Measurements from ENCODE around the gene DEPDC5. TPM values are rescaled to one million over a fixed set of nuclear protein-coding genes. Genes with fewer than 3 reads are reported as not detected.
"Not testable (repeated sequence)": the region's sequence is repeated elsewhere in the genome, so short reads cannot be mapped to it uniquely, and the experiment has no call there.

The DEPDC5 gene
- total and polyA plus RNA-seq, 9 donors = 8.0 to 10.7 (median 8.5) TPM

DNA sequence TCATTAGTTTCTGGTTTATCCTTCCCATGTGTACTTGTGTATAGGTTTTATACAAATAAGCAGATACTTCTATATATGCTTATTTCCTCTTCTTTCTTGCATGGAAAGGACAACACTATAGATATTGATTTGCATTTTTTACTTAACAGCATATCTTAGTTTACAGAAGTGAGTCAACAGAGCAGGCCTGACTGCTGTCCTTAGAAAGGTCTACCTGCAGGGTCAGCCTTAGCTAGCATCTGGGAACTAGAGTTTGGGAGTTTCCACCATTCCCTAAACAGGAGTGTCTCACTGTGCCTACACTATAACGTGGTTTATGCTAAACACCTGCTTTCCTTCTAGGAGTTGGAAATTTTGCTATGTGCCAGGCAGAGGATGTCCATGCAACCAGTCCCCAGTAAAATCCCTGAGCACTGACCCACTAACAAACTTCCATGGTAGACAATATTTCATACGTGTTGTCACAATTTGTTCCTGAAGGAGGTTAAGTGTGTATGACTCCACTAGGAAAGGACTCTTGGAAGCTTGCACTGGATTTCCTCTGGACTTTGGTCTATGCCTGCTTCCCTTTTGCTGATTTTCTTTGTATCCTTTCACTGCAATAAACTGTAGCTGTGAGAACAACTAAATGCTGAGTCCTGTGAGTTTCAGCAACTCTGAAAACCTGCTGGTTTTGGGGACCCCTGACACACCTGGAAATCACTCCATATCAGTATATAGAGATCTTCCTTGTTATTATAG is 21.6 kb upstream of the DEPDC5 start:
- Histone ChIP-seq H3K27me3 (ENCODE audit: control insufficient read depth, insufficient read depth, low read length) (no peaks in the 10 kb centered on the region), H3K4me3 (ENCODE audit: low read length) (no peak overlapping the region), H3K36me3 (ENCODE audit: control insufficient read depth, insufficient read depth, low read length) (peaks cover 8% of the 10 kb centered on the region), H3K9me3 (replicated peaks; ENCODE audit: control insufficient read depth, low read depth, low read length) (no peaks in the 10 kb centered on the region), H3K27ac (ENCODE audit: low read length) (no peak overlapping the region), H3K4me1 (ENCODE audit: control insufficient read depth, insufficient read depth, low read length) (no peaks in the 10 kb centered on the region)
- DNase-seq = no peak
- no CpG with 5 or more reads among the region's 2 CpGs for WGBS (ENCODE audit: insufficient coverage)

DNA sequence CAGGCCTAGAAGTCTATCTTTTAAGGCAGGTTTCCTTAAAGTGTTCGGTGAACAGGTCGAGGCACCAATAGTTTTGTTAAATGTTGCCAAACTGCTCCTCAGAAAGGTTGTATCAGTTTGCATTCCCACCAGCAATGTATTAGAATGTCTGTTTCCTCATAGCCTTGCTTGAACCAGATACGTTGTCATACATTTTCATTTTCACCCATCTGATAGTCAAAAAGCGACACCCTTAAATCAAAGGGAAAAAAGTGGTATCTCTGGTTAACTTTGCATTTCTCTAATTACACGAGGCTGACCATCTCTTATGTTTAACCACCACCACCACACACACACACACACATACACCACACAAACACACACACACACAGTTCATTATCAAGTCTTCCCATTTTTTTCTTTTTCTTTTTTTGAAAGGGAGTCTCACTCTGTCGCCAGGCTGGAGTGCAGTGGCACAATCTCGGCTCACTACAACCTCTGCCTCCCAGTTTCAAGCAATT is 20.2 kb upstream of the DEPDC5 start:
- no peaks in the 10 kb centered on the region for H3K4me1 ChIP-seq (ENCODE audit: control insufficient read depth, insufficient read depth, low read length)
- no peak for DNase-seq
- H3K4me3 ChIP-seq (ENCODE audit: low read length) = no peak overlapping the region
- no peaks in the 10 kb centered on the region for H3K9me3 ChIP-seq (replicated peaks; ENCODE audit: control insufficient read depth, low read depth, low read length)
- no peak overlapping the region for H3K27ac ChIP-seq (ENCODE audit: low read length)
- H3K36me3 ChIP-seq (ENCODE audit: control insufficient read depth, insufficient read depth, low read length) = peaks cover 16% of the 10 kb centered on the region
- H3K27me3 ChIP-seq (ENCODE audit: control insufficient read depth, insufficient read depth, low read length) = no peaks in the 10 kb centered on the region
- WGBS (ENCODE audit: insufficient coverage) = 92% methylated on average over 4 of the region's 7 CpGs

DNA sequence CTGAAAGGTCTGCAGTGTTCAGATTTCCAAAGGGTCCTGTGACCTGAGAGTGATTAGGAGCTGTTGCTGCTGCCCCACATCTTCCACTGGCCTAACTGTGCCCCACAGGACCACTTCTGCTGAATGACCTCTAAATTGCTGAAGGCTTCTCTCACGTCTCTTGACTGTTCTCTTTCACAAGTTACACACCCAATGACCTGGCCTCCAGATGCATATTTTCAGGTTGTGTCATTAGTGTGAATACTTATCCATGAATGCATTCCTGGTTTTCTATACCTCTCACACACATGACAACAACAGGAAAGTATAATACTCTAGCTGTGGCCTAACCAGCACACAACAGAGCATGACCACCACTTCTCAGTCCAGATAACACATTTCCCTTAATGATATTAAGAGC is 19.3 kb upstream of the DEPDC5 start:
- H3K4me1 ChIP-seq (ENCODE audit: control insufficient read depth, insufficient read depth, low read length) = no peaks in the 10 kb centered on the region
- H3K36me3 ChIP-seq (ENCODE audit: control insufficient read depth, insufficient read depth, low read length) = peaks cover 20% of the 10 kb centered on the region
- no peak overlapping the region for H3K27ac ChIP-seq (ENCODE audit: low read length)
- H3K9me3 ChIP-seq (replicated peaks; ENCODE audit: control insufficient read depth, low read depth, low read length) = no peaks in the 10 kb centered on the region
- DNase-seq = no peak
- no CpG with 5 or more reads among the region's 1 CpG for WGBS (ENCODE audit: insufficient coverage)
- H3K4me3 ChIP-seq (ENCODE audit: low read length) = no peak overlapping the region
- H3K27me3 ChIP-seq (ENCODE audit: control insufficient read depth, insufficient read depth, low read length) = no peaks in the 10 kb centered on the region

DNA sequence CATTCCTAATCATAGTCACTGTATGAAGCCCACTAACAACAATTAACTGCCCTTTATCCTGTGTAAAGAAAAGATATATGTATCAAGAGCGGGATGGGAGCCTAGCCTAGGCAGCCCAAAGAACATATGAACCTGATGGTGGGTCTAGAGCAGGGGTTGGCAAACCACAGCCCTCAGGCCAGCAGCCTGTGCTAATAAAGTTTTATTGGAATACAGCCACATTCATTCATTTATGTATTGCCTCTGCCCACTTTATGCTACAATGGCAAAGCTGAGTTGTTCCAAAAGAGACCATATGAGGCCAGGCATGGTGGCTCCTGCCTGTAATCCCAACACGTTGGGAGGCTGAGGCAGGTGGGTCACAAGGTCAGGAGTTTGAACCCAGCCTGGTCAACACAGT is 17.4 kb upstream of the DEPDC5 start:
- H3K36me3 ChIP-seq (ENCODE audit: control insufficient read depth, insufficient read depth, low read length) = peaks cover 20% of the 10 kb centered on the region
- no peak overlapping the region for H3K4me3 ChIP-seq (ENCODE audit: low read length)
- H3K27ac ChIP-seq (ENCODE audit: low read length) = no peak overlapping the region
- no peak for DNase-seq
- no peaks in the 10 kb centered on the region for H3K9me3 ChIP-seq (replicated peaks; ENCODE audit: control insufficient read depth, low read depth, low read length)
- 100% methylated on average over 1 of the region's 2 CpGs for WGBS (ENCODE audit: insufficient coverage)
- no peaks in the 10 kb centered on the region for H3K4me1 ChIP-seq (ENCODE audit: control insufficient read depth, insufficient read depth, low read length)
- no peaks in the 10 kb centered on the region for H3K27me3 ChIP-seq (ENCODE audit: control insufficient read depth, insufficient read depth, low read length)

DNA sequence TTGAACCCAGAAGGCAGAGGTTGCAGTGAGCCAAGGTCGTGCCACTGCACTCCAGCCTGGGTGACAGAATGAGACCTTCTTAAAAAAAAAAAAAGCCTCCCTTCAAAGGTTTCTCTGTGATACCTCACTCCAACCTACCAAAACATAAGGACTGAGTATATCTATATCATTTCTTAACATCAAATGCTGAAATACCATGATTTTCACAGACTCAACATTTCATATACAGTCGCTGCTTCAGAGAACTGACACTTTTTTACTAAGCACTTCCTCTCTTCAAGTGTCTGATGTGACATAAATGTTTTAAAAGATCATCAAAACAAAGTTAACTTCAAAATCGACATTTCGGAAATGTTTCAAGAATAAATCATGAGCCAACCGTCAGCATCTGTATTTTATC is 15.9 kb upstream of the DEPDC5 start:
- WGBS (ENCODE audit: insufficient coverage) = no CpG with 5 or more reads among the region's 5 CpGs
- H3K36me3 ChIP-seq (ENCODE audit: control insufficient read depth, insufficient read depth, low read length) = peaks cover 20% of the 10 kb centered on the region
- no peak overlapping the region for H3K27ac ChIP-seq (ENCODE audit: low read length)
- H3K27me3 ChIP-seq (ENCODE audit: control insufficient read depth, insufficient read depth, low read length) = no peaks in the 10 kb centered on the region
- no peaks in the 10 kb centered on the region for H3K4me1 ChIP-seq (ENCODE audit: control insufficient read depth, insufficient read depth, low read length)
- no peak for DNase-seq
- H3K4me3 ChIP-seq (ENCODE audit: low read length) = no peak overlapping the region
- no peaks in the 10 kb centered on the region for H3K9me3 ChIP-seq (replicated peaks; ENCODE audit: control insufficient read depth, low read depth, low read length)

DNA sequence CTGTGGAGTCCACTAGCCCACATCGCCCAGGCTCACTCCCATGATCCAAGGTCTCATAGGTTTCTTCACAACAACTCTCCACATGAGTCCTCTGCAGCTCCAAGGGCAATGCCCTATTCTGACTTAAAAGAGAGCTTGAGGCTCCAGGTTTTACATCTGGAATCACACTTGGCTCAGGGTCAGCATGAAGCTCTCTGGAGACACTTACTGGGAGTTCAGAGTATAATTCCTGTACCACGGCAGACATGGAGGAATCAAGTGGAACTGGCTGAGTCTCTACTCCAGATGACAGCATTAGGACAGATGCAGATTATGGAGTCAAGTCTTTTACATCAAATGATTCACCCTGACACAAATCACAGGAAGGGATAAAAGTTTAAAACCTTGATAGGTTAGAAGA is 15.3 kb upstream of the DEPDC5 start:
- H3K27me3 ChIP-seq (ENCODE audit: control insufficient read depth, insufficient read depth, low read length) = no peaks in the 10 kb centered on the region
- no peak overlapping the region for H3K4me3 ChIP-seq (ENCODE audit: low read length)
- no peaks in the 10 kb centered on the region for H3K9me3 ChIP-seq (replicated peaks; ENCODE audit: control insufficient read depth, low read depth, low read length)
- H3K36me3 ChIP-seq (ENCODE audit: control insufficient read depth, insufficient read depth, low read length) = peaks cover 20% of the 10 kb centered on the region
- H3K4me1 ChIP-seq (ENCODE audit: control insufficient read depth, insufficient read depth, low read length) = no peaks in the 10 kb centered on the region
- WGBS (ENCODE audit: insufficient coverage) = 100% methylated on average over 1 of the region's 2 CpGs
- DNase-seq = no peak
- no peak overlapping the region for H3K27ac ChIP-seq (ENCODE audit: low read length)

DNA sequence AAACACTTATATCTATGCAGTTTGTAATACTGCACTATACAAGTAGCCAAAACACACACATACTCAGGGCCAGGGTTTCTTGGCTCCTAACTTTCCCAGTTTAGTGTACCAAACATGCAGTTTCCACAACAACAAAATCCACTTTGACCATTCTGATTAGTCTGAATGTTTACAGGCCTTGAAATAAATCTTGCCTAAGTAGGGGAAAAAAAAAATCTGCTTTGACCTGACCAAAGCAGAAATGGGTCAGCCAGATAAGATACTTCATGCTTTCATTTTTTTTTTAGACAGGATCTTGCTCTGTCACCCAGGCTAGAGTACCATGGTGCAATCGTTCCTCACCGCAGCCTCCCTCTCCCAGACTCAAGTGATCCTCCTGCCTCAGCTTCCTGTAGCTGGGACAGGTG is 14.0 kb upstream of the DEPDC5 start:
- Histone ChIP-seq H3K36me3 (ENCODE audit: control insufficient read depth, insufficient read depth, low read length) (peaks cover 22% of the 10 kb centered on the region), H3K27ac (ENCODE audit: low read length) (no peak overlapping the region), H3K4me3 (ENCODE audit: low read length) (no peak overlapping the region), H3K4me1 (ENCODE audit: control insufficient read depth, insufficient read depth, low read length) (no peaks in the 10 kb centered on the region), H3K9me3 (replicated peaks; ENCODE audit: control insufficient read depth, low read depth, low read length) (no peaks in the 10 kb centered on the region), H3K27me3 (ENCODE audit: control insufficient read depth, insufficient read depth, low read length) (no peaks in the 10 kb centered on the region)
- WGBS (ENCODE audit: insufficient coverage) = no CpG with 5 or more reads among the region's 2 CpGs
- DNase-seq = no peak

DNA sequence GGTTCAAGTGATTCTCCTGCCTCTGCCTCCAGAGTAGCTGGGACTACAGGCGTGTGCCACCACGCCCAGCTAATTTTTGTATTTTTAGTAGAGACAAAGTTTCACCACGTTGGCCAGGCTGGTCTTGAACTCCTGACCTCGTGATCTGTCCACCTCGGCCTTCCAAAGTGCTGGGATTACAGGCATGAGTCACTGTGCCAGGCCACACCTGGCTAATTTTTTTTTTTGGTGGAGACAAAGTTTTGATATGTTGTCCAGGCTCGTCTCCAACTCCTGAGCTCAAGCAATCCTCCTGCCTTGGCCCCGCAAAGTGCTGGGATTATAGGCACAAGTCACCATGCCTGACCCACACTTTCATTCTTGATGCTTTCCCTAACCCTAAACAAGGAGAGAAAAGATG is 13.5 kb upstream of the DEPDC5 start:
- H3K36me3 ChIP-seq (ENCODE audit: control insufficient read depth, insufficient read depth, low read length) = peaks cover 22% of the 10 kb centered on the region
- 80% methylated on average over 1 of the region's 7 CpGs for WGBS (ENCODE audit: insufficient coverage)

DNA sequence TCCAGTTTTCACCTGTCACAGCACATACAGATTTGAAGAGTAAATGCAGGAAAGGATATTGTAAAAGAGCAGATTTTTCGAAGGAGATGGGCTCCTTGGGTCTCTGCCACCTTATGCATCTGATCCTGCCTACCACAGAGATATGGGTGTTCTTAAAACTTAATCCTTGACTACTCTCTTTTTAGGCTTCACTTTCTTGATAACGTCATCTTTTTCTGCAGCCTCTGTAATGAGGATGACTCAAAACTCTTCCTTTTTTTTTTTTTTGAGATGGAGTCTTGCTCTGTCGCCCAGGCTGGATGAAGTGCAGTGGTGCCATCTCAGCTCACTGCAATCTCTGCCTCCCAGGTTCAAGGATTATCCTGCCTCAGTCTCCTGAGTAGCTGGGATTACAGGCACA is 11.7 kb upstream of the DEPDC5 start:
- no peak overlapping the region for H3K27ac ChIP-seq (ENCODE audit: low read length)
- H3K4me1 ChIP-seq (ENCODE audit: control insufficient read depth, insufficient read depth, low read length) = no peaks in the 10 kb centered on the region
- 90% methylated on average over 2 of the region's 3 CpGs for WGBS (ENCODE audit: insufficient coverage)

More for the DNA sequence above, 13.5 kb upstream of the DEPDC5 start:
- H3K27me3 ChIP-seq (ENCODE audit: control insufficient read depth, insufficient read depth, low read length); DNase-seq; H3K4me3 ChIP-seq (ENCODE audit: low read length); H3K9me3 ChIP-seq (replicated peaks; ENCODE audit: control insufficient read depth, low read depth, low read length); H3K4me1 ChIP-seq (ENCODE audit: control insufficient read depth, insufficient read depth, low read length); H3K27ac ChIP-seq (ENCODE audit: low read length): not testable (repeated sequence)

DNA sequence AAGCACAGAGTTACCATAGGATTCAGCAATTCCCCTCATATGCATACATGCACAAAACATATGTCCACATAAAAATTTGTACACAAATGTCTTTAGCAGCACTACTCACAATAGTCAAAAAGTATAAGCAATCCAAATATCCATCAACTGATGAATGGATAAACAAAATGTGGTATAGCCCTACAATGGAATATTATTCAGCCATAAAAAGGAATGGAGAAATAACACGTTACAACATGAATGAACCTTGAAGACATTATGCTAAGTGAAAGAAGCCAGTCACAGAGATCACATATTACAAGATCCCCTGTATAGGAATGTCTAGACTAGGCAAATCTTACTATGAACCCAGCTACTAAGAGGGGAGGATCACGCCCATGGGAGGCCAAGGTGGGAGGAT is 11.1 kb upstream of the DEPDC5 start:
- Histone ChIP-seq H3K4me1 (ENCODE audit: control insufficient read depth, insufficient read depth, low read length) (no peaks in the 10 kb centered on the region), H3K27ac (ENCODE audit: low read length) (no peak overlapping the region), H3K9me3 (replicated peaks; ENCODE audit: control insufficient read depth, low read depth, low read length) (no peaks in the 10 kb centered on the region), H3K27me3 (ENCODE audit: control insufficient read depth, insufficient read depth, low read length) (no peaks in the 10 kb centered on the region), H3K4me3 (ENCODE audit: low read length) (no peak overlapping the region), H3K36me3 (ENCODE audit: control insufficient read depth, insufficient read depth, low read length) (peaks cover 14% of the 10 kb centered on the region)
- no peak for DNase-seq
- no CpG with 5 or more reads among the region's 2 CpGs for WGBS (ENCODE audit: insufficient coverage)

More for the DNA sequence above, 11.7 kb upstream of the DEPDC5 start:
- Histone ChIP-seq H3K4me3 (ENCODE audit: low read length) (no peak overlapping the region), H3K27me3 (ENCODE audit: control insufficient read depth, insufficient read depth, low read length) (no peaks in the 10 kb centered on the region), H3K9me3 (replicated peaks; ENCODE audit: control insufficient read depth, low read depth, low read length) (no peaks in the 10 kb centered on the region), H3K36me3 (ENCODE audit: control insufficient read depth, insufficient read depth, low read length) (peaks cover 15% of the 10 kb centered on the region)
- no peak for DNase-seq
